Measurements from ENCODE around the gene NLRP13.
"Not testable (repeated sequence)": the region's sequence is repeated elsewhere in the genome, so short reads cannot be mapped to it uniquely, and the experiment has no call there.

The NLRP13 gene

DNA sequence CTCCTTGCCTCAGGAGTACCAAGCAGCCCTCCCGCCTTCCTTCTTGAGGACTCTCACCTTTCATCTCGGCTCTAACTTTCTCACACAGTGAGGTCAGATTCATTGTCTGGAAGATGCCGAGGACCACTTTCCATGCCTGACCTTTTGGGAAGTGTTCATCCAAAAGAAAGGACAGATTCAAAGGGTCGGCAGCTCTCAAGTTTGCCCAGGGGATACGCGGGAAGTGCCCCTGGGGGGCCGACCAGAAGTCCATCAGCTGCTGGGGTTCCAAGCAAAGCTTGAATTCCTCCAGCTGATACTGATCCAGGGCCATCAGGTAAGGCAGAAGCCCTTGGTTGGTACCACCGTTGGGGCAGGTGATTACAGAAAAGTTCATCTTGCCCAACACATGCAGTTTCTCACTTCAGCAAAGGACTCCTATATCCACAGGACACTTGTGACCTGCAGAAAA is at the start of gene NLRP13:
TSS of gene NLRP13 (minus strand) at position 401 of the 451 bp plus-strand sequence. CDS start at position 376, 25 bp downstream.
- DNase-seq, result no peak

DNA sequence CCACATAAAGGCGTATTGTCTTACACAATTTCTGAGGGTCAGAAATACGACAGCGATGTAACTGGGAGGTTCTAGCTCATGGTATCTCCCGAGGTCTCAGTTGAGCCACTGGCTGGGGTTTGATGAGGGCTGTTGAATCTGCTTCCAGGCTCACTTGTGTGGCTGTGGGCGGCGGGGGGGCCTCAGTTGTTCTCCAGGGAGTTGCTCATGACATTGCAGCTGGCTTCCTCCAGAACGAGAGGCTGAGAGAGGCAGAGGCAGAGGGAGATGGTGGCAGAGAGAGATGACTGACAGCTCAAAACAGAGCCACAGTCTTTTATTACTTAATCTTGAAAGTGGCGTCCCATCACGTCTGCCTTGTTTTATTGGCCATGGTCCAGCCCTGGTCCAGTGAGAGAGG is 48.3 kb upstream of the NLRP13 start:
- no peak for DNase-seq

DNA sequence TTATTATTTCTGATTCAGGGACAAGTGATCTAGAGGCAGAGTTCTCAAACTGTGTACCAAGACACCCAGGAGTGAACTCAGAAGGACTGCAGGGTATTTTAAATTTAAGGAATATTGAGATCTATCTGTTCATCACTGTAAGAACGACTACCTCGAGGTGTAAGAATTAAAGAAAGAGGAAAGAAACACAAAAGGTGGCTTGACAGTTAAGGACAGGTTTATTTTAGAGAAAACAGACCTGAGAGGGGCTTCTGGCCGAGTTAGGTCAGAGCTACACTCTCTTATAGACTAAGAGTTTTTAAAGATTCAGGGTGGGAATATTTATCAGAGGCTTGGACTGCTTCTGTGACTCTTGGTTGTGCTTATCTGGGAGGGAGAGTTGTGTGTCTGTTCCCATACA is 41.8 kb upstream of the NLRP13 start:
- no peak for DNase-seq

DNA sequence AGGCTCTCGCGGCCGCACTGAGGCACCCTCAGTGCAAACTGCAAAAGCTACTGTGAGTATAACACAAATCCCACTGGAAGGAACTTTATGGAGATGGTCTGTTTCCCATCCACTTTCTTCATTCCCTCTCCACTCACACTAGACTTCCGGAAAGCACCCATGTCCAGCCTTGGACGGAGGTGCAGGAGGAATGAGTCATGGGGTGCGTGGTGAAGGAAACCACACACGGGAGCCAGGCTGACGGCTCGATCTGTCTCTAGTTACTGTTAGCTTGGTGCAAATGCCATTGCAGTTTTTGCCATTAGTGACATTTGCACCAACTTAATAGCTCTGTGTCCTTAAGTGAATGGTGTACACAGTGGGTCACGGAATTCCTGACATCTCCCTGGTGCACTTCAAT is 30.1 kb upstream of the NLRP13 start:
- DNase-seq, result no peak

DNA sequence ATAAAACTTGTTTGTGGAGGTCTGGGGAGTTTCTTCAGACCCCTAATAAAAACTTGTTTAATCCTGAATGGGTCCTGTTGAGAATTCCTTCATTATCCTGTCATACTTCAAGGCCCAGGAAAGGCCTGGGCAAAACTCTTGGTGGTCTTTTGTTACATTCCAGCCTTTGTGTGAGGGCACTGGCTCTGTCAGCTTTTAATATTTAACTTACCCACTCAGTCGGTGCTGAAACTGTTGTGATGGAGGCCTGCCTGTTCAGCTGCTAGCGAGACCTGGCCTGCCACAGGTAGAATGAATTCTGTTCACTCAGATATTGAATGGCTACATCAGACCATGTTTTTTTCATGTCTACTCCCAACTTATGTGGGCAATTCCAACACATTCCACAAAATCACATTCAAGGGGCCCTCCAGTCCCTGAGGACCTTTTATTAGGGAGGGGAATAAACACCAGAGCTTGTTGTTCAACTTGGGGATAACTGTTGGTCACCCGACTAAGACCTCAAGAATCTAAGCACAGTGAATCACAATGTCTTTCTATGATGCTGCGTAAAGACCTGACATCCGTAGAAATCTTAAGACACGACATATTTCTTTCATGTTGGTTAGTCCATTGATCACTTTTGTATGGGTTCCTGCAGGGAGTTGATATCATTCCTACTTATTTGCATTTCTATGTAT is 28.0 kb upstream of the NLRP13 start:
- no peak for DNase-seq

DNA sequence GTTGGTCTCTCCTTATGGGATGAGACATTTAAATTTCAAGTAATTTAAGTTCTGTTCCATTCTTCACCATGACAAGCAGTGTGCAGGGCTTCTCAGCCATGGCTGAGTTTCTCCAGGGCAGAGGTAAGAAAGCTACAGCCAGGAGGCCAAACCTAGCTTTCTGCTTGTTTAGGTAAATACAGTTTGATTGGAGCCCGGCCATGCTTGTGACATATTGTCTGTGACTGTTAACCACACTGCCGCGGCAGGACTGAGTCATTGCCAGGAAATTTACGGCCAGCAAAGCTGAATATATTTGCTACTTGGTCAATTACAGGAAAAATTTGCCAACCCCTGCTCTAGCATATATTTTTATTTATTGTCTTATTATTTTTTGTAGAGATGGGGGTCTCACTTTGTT is 26.2 kb upstream of the NLRP13 start:
- no peak for DNase-seq

DNA sequence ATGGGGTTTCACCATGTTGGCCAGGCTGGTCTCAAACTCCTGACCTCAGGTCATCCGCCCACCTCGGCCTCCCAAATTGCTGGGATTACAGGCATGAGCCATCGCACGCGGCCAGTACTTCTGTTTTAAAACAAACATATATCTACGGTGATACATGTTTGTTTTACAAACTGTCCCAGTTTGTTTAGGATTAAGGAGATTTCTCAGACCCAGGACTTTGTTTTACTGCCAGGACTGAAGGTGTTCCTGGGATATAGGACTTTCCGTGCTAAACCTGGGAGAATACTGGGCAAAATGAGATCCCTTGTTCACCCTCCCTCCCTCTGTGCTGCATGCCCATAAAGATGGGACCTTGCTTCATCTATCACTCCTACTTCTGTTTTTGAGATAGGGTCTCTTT is 24.3 kb upstream of the NLRP13 start:
- no peak for DNase-seq

DNA sequence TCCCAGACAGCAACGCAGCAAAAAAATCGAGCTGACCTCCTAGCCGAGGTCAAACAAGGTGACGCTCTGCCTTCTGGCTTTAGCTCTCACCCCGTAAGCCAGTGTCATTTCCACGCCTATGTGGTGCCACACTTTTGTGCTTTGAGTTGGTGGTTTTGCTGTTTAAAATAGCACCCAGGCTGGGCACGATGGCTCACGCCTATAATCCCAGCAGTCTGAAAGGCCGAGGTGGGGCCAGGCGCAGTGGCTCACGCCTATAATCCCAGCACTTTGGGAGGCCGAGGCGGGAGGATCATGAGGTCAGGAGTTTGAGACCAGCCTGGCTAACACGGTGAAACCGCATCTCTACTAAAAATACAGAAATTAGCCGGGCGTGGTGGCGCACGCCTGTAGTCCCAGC is 18.4 kb upstream of the NLRP13 start:
- DNase-seq, result not testable (repeated sequence)

DNA sequence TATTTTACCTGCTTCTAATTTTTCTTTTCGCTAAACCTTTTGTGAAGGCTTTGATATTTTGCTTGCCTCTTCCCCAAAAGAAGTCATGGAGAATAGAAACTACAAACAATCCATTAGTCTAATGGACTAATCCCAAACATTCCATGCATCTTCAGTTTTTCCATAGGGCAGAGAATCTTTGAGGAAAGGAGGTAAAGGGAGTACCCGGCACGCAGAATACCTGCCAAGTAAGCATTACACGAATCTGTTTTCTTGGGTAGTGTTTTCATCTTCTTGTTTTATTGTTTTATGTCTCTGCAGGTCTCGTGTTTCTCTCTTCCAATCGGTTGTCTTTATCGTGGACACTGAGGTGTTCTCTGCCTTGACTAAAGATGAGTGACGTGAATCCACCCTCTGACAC is 15.4 kb upstream of the NLRP13 start, which contains the start of gene NLRP8:
TSS of gene NLRP8 (plus strand) at position 301 of the 400 bp plus-strand sequence.
- DNase-seq, result no peak

- no peak for DNase-seq
Observed at GRCh38 chr19:55940306-55940705, 8.2 kb upstream of the NLRP13 start.

GRCh38 chr19:55939206-55939605 is 7.1 kb upstream of the NLRP13 start:
- DNase-seq, result no peak

GRCh38 chr19:55935206-55935605 is 3.1 kb upstream of the NLRP13 start:
- no peak for DNase-seq

- no peak for DNase-seq
Observed at GRCh38 chr19:55930996-55931515, 1.1 kb downstream of the NLRP13 start.

DNA sequence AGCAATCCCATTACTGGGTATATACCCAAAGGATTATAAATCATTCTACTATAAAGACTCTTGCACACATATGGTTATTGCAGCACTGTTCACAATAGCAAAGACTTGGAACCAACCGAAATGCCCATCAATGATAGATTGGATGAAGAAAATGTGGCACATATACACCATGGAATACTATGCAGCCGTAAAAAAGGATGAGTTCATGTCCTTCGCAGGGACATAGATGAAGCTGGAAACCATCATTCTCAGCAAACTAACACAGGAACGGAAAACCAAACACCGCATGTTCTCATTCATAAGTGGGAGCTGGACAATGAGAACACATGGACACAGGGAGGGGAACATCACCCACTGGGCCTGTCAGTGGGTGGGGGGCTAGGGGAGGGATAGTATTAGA is 2.9 kb downstream of the NLRP13 start:
- DNase-seq, result not testable (repeated sequence)

- DNase-seq, result no peak
Observed at GRCh38 chr19:55927991-55928390, 4.1 kb downstream of the NLRP13 start.

GRCh38 chr19:55923556-55923955 is 8.6 kb downstream of the NLRP13 start:
- DNase-seq, result no peak

- DNase-seq, result no peak
Observed at GRCh38 chr19:55913643-55914268, 18.4 kb downstream of the NLRP13 start.

- no peak for DNase-seq
Observed at GRCh38 chr19:55912916-55913315, 19.2 kb downstream of the NLRP13 start.

- DNase-seq, result no peak
Observed at GRCh38 chr19:55909801-55910200, 22.3 kb downstream of the NLRP13 start.

- DNase-seq, result no peak
Observed at GRCh38 chr19:55907746-55908145, 24.4 kb downstream of the NLRP13 start.

DNA sequence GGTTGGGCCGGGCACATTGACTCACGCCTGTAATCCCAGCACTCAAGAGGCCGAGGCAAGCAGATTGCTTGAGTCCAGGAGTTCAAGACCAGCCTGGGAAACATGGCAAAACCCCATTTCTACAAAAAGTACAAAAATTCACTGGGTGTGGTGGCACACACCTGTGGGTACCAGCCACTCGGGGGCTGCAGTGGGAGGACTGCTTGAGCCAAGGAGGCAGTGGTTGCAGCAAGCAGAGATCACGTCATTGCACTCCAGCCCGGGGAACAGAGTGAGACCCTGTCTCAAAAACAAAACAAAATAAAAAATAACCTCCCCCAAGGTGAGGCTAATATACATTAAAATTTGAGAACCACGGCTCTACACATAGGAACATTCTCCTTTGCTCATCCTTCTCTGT is 24.9 kb downstream of the NLRP13 start:
- DNase-seq, result no peak

- DNase-seq, result no peak
Observed at GRCh38 chr19:55902080-55902751, 29.9 kb downstream of the NLRP13 start.

DNA sequence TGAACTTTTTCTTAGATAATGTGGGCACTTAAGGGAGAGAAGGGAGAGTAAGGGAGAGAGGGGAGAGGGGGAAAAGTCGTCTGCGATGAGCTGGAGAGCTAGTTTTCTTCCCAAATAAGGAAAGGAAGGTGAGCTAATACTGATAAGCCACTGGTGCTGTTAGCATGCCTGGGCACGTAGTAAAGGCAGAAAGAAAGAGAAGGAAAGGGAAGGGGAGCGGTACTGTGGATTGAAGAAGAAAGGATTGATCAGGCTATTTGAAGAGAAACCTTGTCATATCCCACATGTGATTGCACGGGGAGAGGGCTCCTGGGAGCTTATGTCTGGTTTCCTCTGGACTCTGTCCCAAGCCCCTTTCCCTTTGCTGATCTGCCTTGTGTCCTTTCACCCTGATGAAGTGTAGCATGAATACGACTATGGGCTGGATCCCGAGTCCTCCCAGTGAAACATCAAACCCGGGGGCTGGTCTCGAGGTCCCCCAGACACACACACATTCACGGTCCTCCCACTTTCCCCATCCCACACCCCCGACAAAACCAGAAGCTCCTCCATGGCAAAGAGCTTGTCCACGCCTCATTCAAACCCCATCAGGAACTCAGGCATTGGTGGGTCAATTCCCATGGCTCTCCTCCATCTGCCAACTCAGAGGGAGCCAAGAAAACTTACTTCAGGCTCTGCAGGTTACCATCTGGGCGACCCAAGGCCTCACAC is 30.6 kb downstream of the NLRP13 start:
- no peak for DNase-seq

Measured in bone marrow (tissue), 2 donors.